Osteocyte (in vitro differentiated cells): Measurements from ENCODE around the gene XPO1. TPM values are rescaled to one million over a fixed set of nuclear protein-coding genes. Genes with fewer than 3 reads are reported as not detected.

Experiments used
- DNase-seq: peaks from one replicate; pipeline ENCODE4 v3.0.0; 2021; ENCODE audit warnings: mixed read lengths; ENCODE audit not compliant: unreplicated experiment; ENCODE audit errors: extremely low spot score
- H3K27ac Mint-ChIP-seq: one replicate; pipeline ENCODE4 v1.8.0; 2021; ENCODE audit warnings: mild to moderate bottlenecking, mixed read lengths; ENCODE audit not compliant: unreplicated experiment
- H3K27me3 Mint-ChIP-seq: one replicate; pipeline ENCODE4 v1.8.0; 2021; ENCODE audit warnings: mixed read lengths; ENCODE audit not compliant: unreplicated experiment
- H3K36me3 Mint-ChIP-seq: one replicate; pipeline ENCODE4 v1.8.0; 2021; ENCODE audit warnings: mixed read lengths; ENCODE audit not compliant: unreplicated experiment
- H3K4me1 Mint-ChIP-seq: one replicate; pipeline ENCODE4 v1.8.0; 2021; ENCODE audit warnings: mixed read lengths; ENCODE audit not compliant: unreplicated experiment
- H3K4me3 Mint-ChIP-seq: one replicate; pipeline ENCODE4 v1.8.0; 2021; ENCODE audit warnings: mild to moderate bottlenecking, moderate library complexity, mixed read lengths; ENCODE audit not compliant: unreplicated experiment
- H3K9me3 Mint-ChIP-seq: one replicate; pipeline ENCODE4 v1.8.0; 2021; ENCODE audit warnings: mixed read lengths; ENCODE audit not compliant: unreplicated experiment
- CTCF ChIP-seq: fragments of 200-600 bp; sonication (generic); IDR thresholded peaks from 2 replicates; pipeline ENCODE4 v1.5.0; 2021; ENCODE audit warnings: antibody characterized with exemption, mild to moderate bottlenecking, moderate library complexity
- total RNA-seq: library from RNA; stranded (reverse); gene quantifications from 2 replicates; pipeline ENCODE4 v1.2.1, GENCODE V29; 2021

Gene XPO1
- total RNA-seq, 1 donor from 2014 or later, result 129 TPM

- H3K9me3 Mint-ChIP-seq, result peaks cover 5% of the 10 kb centered on the region
- H3K27me3 Mint-ChIP-seq, result no peaks in the 10 kb centered on the region
- DNase-seq, result no peak
- H3K27ac Mint-ChIP-seq, result no peak overlapping the region
- peaks cover 18% of the 10 kb centered on the region for H3K4me1 Mint-ChIP-seq
- no peak overlapping the region for H3K4me3 Mint-ChIP-seq
- no peak for TF ChIP-seq CTCF
- H3K36me3 Mint-ChIP-seq, result peaks cover 16% of the 10 kb centered on the region
Measured at GRCh38 chr2:61443342-61444041, 94.7 kb downstream of the XPO1 start.

GRCh38 chr2:61439241-61440002, 98.7 kb downstream of the XPO1 start:
- H3K9me3 Mint-ChIP-seq, result peaks cover 14% of the 10 kb centered on the region
- TF ChIP-seq CTCF, result no peak
- H3K4me1 Mint-ChIP-seq, result peaks cover 29% of the 10 kb centered on the region
- no peak overlapping the region for H3K4me3 Mint-ChIP-seq
- peaks cover 20% of the 10 kb centered on the region for H3K36me3 Mint-ChIP-seq
- H3K27me3 Mint-ChIP-seq, result no peaks in the 10 kb centered on the region
- DNase-seq, result no peak
- H3K27ac Mint-ChIP-seq, result peak overlapping the region; percentile 24

- no peak overlapping the region for H3K27ac Mint-ChIP-seq
- H3K27me3 Mint-ChIP-seq, result no peaks in the 10 kb centered on the region
- H3K4me3 Mint-ChIP-seq, result no peak overlapping the region
- peaks cover 34% of the 10 kb centered on the region for H3K4me1 Mint-ChIP-seq
- no peak for TF ChIP-seq CTCF
- peaks cover 15% of the 10 kb centered on the region for H3K36me3 Mint-ChIP-seq
- H3K9me3 Mint-ChIP-seq, result peaks cover 14% of the 10 kb centered on the region
- DNase-seq, result no peak
Measured at GRCh38 chr2:61438670-61439069, 99.5 kb downstream of the XPO1 start.

GRCh38 chr2:61437170-61437569, 101.0 kb downstream of the XPO1 start:
- Mint-ChIP-seq H3K27me3 (no peaks in the 10 kb centered on the region), H3K36me3 (peaks cover 10% of the 10 kb centered on the region), H3K4me3 (no peak overlapping the region), H3K27ac (no peak overlapping the region), H3K4me1 (peaks cover 37% of the 10 kb centered on the region), H3K9me3 (peaks cover 14% of the 10 kb centered on the region)
- DNase-seq, result no peak
- no peak for TF ChIP-seq CTCF

- Mint-ChIP-seq H3K9me3 (peaks cover 14% of the 10 kb centered on the region), H3K4me1 (peaks cover 33% of the 10 kb centered on the region), H3K36me3 (peaks cover 10% of the 10 kb centered on the region), H3K4me3 (peak overlapping the region; percentile 41), H3K27me3 (no peaks in the 10 kb centered on the region), H3K27ac (peak overlapping the region; percentile 78)
- DNase-seq, result no peak
- TF ChIP-seq CTCF, result no peak
Measured at GRCh38 chr2:61436092-61436491, 102.1 kb downstream of the XPO1 start.
